Bronchial epithelial cell (primary cell): ENCODE data around the gene FITM1. TPM values are rescaled to one million over a fixed set of nuclear protein-coding genes. Genes with fewer than 3 reads are reported as not detected.

Experiments
- DNase-seq: peaks from one replicate; pipeline ENCODE4 v3.0.0-alpha.2; 2010; ENCODE audit warnings: low read depth
- FAIRE-seq: peaks from 2 replicates; lab custom pipeline; 2011; peaks lifted over from hg19 to GRCh38; lab: Jason Lieb, UNC
- H3K27me3 ChIP-seq: 2 replicates; pipeline ENCODE4 v1.5.1; 2011; ENCODE audit warnings: low read length; ENCODE audit not compliant: control insufficient read depth, insufficient read depth
- H3K36me3 ChIP-seq: 2 replicates; pipeline ENCODE4 v1.5.1; 2011; ENCODE audit warnings: low read length; ENCODE audit not compliant: control insufficient read depth, insufficient read depth
- H3K4me3 ChIP-seq: 2 replicates; pipeline ENCODE4 v1.5.1; 2011; ENCODE audit warnings: mild to moderate bottlenecking, low read depth, low read length, control low read depth
- total RNA-seq: library from RNA; depleted of rRNA; stranded (reverse); fragments of >200 nt; gene quantifications from 2 replicates; pipeline ENCODE4 v1.2.1, GENCODE V29; 2014
- TF ChIP-seq, protein P1 (sequence below): IDR thresholded peaks from 2 replicates; pipeline ENCODE4 v1.5.1; 2011; ENCODE audit warnings: mild to moderate bottlenecking, moderate library complexity, low read length, control low read depth, inconsistent platforms; ENCODE audit not compliant: insufficient read depth, severe bottlenecking

The FITM1 gene
- total RNA-seq, 1 donor from 2014 or later: not detected

DNA sequence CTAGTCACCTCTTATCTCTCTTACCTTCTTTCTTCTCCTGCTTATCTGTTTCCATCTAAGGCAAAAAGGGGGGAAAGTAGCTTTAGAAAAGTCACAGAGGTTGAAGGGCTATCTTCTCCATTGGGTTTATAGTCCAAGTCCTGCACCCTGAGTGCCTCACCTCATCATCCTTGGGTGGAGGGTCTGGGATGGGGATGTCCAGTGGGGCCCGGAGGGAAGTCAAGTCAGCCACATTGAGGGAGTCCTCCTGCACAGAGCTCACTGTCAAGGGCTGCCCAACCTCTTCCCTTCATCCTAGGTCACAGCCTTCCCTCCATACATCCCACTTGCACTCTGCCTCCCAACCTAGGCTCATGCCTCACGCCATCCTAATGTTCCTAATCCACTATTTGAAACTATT, 14.8 kb downstream of the FITM1 start:
- H3K27me3 ChIP-seq: no peaks in the 10 kb centered on the region
- TF ChIP-seq, protein P1, sequence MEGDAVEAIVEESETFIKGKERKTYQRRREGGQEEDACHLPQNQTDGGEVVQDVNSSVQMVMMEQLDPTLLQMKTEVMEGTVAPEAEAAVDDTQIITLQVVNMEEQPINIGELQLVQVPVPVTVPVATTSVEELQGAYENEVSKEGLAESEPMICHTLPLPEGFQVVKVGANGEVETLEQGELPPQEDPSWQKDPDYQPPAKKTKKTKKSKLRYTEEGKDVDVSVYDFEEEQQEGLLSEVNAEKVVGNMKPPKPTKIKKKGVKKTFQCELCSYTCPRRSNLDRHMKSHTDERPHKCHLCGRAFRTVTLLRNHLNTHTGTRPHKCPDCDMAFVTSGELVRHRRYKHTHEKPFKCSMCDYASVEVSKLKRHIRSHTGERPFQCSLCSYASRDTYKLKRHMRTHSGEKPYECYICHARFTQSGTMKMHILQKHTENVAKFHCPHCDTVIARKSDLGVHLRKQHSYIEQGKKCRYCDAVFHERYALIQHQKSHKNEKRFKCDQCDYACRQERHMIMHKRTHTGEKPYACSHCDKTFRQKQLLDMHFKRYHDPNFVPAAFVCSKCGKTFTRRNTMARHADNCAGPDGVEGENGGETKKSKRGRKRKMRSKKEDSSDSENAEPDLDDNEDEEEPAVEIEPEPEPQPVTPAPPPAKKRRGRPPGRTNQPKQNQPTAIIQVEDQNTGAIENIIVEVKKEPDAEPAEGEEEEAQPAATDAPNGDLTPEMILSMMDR: no peak
- FAIRE-seq: no peak

DNA sequence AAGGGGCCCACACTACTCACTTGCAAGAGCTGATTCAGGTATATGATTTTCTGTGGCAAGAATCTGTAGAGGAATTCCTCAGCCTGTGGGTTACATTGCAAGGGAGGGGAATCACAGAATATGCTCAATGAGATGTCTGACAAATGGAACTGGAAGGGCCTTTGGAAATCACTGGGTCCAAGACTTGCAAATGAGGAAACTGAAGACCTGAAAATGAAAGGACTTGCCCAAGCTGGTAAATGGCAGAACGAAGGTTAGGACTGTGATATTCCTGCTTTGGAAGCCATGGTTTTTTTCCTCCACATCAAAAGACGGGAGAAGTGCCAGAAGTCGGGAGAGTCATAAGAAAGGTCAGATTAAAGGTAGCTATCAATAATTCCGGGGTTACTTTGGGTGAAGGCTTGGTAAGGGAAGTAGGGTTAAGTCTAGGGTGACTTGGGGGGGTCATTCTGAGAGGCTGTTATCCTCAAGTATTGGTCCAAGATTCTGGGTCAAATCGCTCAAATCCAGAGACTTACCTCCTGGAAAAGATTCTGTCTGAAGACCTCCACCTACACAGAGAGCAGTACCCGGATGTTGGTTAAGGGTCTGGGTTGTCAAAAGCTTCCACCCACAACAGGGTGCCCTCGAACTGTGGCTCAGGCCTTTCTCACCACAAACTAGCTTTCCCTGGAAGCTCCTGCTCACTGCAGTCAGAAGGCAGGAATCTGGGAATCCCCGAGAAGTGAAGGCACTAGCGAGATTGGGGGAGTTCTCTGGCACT, 15.4 kb downstream of the FITM1 start:
- no peaks in the 10 kb centered on the region for H3K27me3 ChIP-seq
- H3K36me3 ChIP-seq: peaks cover 15% of the 10 kb centered on the region
- DNase-seq: peak; percentile 71
- peak overlapping the region; percentile 77 for H3K4me3 ChIP-seq
- TF ChIP-seq, protein P1: no peak
- no peak for FAIRE-seq

More for the DNA sequence above, 14.8 kb downstream of the FITM1 start:
- H3K36me3 ChIP-seq: peaks cover 11% of the 10 kb centered on the region
- H3K4me3 ChIP-seq: no peak overlapping the region
- no peak for DNase-seq

DNA sequence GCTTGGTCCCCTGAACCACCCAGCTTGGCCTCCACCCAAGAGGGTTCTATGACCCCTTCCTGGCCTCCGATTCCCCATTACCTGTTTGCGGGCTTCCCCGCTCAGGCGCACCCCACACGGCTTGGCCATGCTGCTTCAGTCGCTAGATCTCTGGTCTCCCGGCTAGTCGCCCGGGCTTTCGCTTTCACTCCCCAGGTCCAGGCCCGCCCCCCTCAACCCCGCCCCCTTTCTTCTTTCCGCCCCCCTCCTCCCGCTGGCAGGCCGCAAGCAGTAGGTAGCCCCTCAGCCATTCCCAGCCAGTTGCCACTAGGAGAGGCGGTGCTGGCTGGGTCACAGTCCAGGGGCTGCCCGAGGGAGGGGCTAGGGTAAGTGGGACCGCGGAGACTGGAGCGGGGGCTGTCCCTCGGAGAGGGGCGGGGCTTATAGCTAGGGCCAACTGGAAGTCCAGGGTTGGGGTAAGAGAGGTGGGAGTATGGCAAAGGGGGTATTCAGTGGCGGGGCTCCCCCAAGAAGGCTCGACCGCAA, 16.1 kb downstream of the FITM1 start, which contains the start of gene PSME2:
Gene PSME2, minus strand, starts transcription at position 158 of the 525 bp plus-strand sequence. Its CDS starts 29 bp downstream, at position 129.
- Histone ChIP-seq H3K27me3 (no peaks in the 10 kb centered on the region), H3K36me3 (peaks cover 21% of the 10 kb centered on the region), H3K4me3 (peak within 1 kb of the TSS; percentile 77)
- DNase-seq (peak; percentile 88), FAIRE-seq (no peak)
- TF ChIP-seq, protein P1: no peak

- TF ChIP-seq, protein P1: no peak
- FAIRE-seq: no peak
- Histone ChIP-seq H3K27me3 (no peaks in the 10 kb centered on the region), H3K36me3 (peaks cover 25% of the 10 kb centered on the region), H3K4me3 (peak within 1 kb of the TSS; percentile 77)
- peak; percentile 95 for DNase-seq
Measured at GRCh38 chr14:24146978-24147760, 16.7 kb downstream of the FITM1 start, which contains the start of gene RNF31. RNF31 (plus strand) TSS chr14:24147498; CDS start chr14:24147699, 201 bp downstream.

- FAIRE-seq (no peak), DNase-seq (no peak)
- no peaks in the 10 kb centered on the region for H3K27me3 ChIP-seq
- peak overlapping the region; percentile 77 for H3K4me3 ChIP-seq
- H3K36me3 ChIP-seq: peaks cover 25% of the 10 kb centered on the region
- TF ChIP-seq, protein P1: no peak
Measured at GRCh38 chr14:24147761-24148428, 17.4 kb downstream of the FITM1 start.
